Activated CD8-positive, alpha-beta memory T cell treated with anti-CD3 and anti-CD28 coated beads, Interleukin-2, amount 10 ng/mL, durations not matched to agents 7 days and 5 days (primary cell): ENCODE results near the gene RPL28. TPM values are rescaled to one million over a fixed set of nuclear protein-coding genes. Genes with fewer than 3 reads are reported as not detected.
"Not testable (repeated sequence)": the region's sequence is repeated elsewhere in the genome, so short reads cannot be mapped to it uniquely, and the experiment has no call there.

ENCODE experiments used
- ATAC-seq: fragments of 150-1000 bp; cut with Tn5 transposase; one replicate; pipeline ENCODE4 v1.10.0; 2021; ENCODE audit warnings: moderate library complexity
- CTCF ChIA-PET: fragments of 350-600 bp; sonication (Branson Sonifier 250); formaldehyde crosslinking; loops from one replicate; lab custom pipeline; 2021; ENCODE audit warnings: antibody characterized with exemption; lab: Charles Lee
- DNase-seq: peaks from one replicate; pipeline ENCODE4 v3.0.0-alpha.2; 2020
- H3K27ac Mint-ChIP-seq: one replicate; pipeline ENCODE4 v1.8.0; 2021; ENCODE audit warnings: mild to moderate bottlenecking, mixed read lengths
- H3K27me3 Mint-ChIP-seq: one replicate; pipeline ENCODE4 v1.8.0; 2021; ENCODE audit warnings: mixed read lengths
- H3K36me3 Mint-ChIP-seq: one replicate; pipeline ENCODE4 v1.8.0; 2021; ENCODE audit warnings: mild to moderate bottlenecking, mixed read lengths
- H3K4me1 Mint-ChIP-seq: one replicate; pipeline ENCODE4 v1.8.0; 2021; ENCODE audit warnings: mixed read lengths
- H3K4me3 Mint-ChIP-seq: one replicate; pipeline ENCODE4 v1.8.0; 2021; ENCODE audit warnings: mild to moderate bottlenecking, moderate library complexity, mixed read lengths
- H3K9me3 Mint-ChIP-seq: one replicate; pipeline ENCODE4 v1.8.0; 2022; ENCODE audit warnings: low read depth, mixed read lengths
- total RNA-seq, 2 experiments: library from RNA; stranded (reverse); gene quantifications; one replicate each; pipeline ENCODE4 v1.2.3, GENCODE V29; 2021

The RPL28 gene
- total RNA-seq, 2 experiments from 2014 or later, result 2,244 to 2,759 TPM

- H3K27ac Mint-ChIP-seq, result no peak overlapping the region
- ATAC-seq, result no peak
- DNase-seq, result no peak
- peaks cover 17% of the 10 kb centered on the region for H3K27me3 Mint-ChIP-seq
- CTCF ChIA-PET, result interaction anchor here (0.7 to 3.8 kb wide), 11 partner anchors 12 to 452 kb away, joined by 3 to 25 read pairs (median 3); partner anchors contain the start of gene UBE2S
- no peaks in the 10 kb centered on the region for H3K9me3 Mint-ChIP-seq
- H3K36me3 Mint-ChIP-seq, result no peaks in the 10 kb centered on the region
- peaks cover 16% of the 10 kb centered on the region for H3K4me1 Mint-ChIP-seq
- H3K4me3 Mint-ChIP-seq, result no peak overlapping the region
Observed at GRCh38 chr19:55419103-55419502, 33.4 kb downstream of the RPL28 start.

- no peak overlapping the region for H3K4me3 Mint-ChIP-seq
- peaks cover 20% of the 10 kb centered on the region for H3K27me3 Mint-ChIP-seq
- peaks cover 16% of the 10 kb centered on the region for H3K4me1 Mint-ChIP-seq
- ATAC-seq (no peak), DNase-seq (no peak)
- CTCF ChIA-PET, result interaction anchor here (0.8 to 3.8 kb wide), 6 partner anchors 84 to 283 kb away, joined by 3 to 25 read pairs (median 4); no protein-coding TSS in a partner anchor
- H3K27ac Mint-ChIP-seq, result no peak overlapping the region
- H3K9me3 Mint-ChIP-seq, result no peaks in the 10 kb centered on the region
- no peaks in the 10 kb centered on the region for H3K36me3 Mint-ChIP-seq
Observed at GRCh38 chr19:55419624-55420236, 34.0 kb downstream of the RPL28 start.

- not testable (repeated sequence) for DNase-seq, H3K9me3 Mint-ChIP-seq, H3K36me3 Mint-ChIP-seq, H3K27ac Mint-ChIP-seq, H3K4me3 Mint-ChIP-seq
- CTCF ChIA-PET, result interaction anchor here (0.6 to 1.0 kb wide), 3 partner anchors 16 to 82 kb away, joined by 3 read pairs; no protein-coding TSS in a partner anchor
- ATAC-seq, result peak; percentile 66
- peaks cover 28% of the 10 kb centered on the region for H3K27me3 Mint-ChIP-seq
- peaks cover 16% of the 10 kb centered on the region for H3K4me1 Mint-ChIP-seq
Observed at GRCh38 chr19:55421281-55421680, 35.5 kb downstream of the RPL28 start.

- ATAC-seq, result no peak
- no peaks in the 10 kb centered on the region for H3K36me3 Mint-ChIP-seq
- no peak overlapping the region for H3K27ac Mint-ChIP-seq
- peaks cover 11% of the 10 kb centered on the region for H3K4me1 Mint-ChIP-seq
- H3K27me3 Mint-ChIP-seq, result peaks cover 31% of the 10 kb centered on the region
- no peak overlapping the region for H3K4me3 Mint-ChIP-seq
- CTCF ChIA-PET, result interaction anchor here (1.0 kb wide), 1 partner anchor 40 kb away, joined by 3 read pairs; the partner anchor contains the start of gene TMEM238
- H3K9me3 Mint-ChIP-seq, result no peaks in the 10 kb centered on the region
- no peak for DNase-seq
Observed at GRCh38 chr19:55423225-55424005, 37.7 kb downstream of the RPL28 start.

- CTCF ChIA-PET, result no interaction called here
- no peak overlapping the region for H3K27ac Mint-ChIP-seq
Observed at GRCh38 chr19:55424518-55424917, 38.8 kb downstream of the RPL28 start.

GRCh38 chr19:55426042-55426441 lies 40.3 kb downstream of the RPL28 start:
- Mint-ChIP-seq H3K4me1 (peaks cover 6% of the 10 kb centered on the region), H3K4me3 (no peak overlapping the region), H3K9me3 (no peaks in the 10 kb centered on the region), H3K36me3 (no peaks in the 10 kb centered on the region), H3K27ac (no peak overlapping the region), H3K27me3 (peaks cover 22% of the 10 kb centered on the region)
- DNase-seq, result no peak
- no peak for ATAC-seq
- CTCF ChIA-PET, result no interaction called here

More at GRCh38 chr19:55424518-55424917, 38.8 kb downstream of the RPL28 start:
- no peak for DNase-seq
- Mint-ChIP-seq H3K27me3 (peaks cover 31% of the 10 kb centered on the region), H3K9me3 (no peaks in the 10 kb centered on the region), H3K4me1 (peaks cover 11% of the 10 kb centered on the region), H3K4me3 (no peak overlapping the region), H3K36me3 (no peaks in the 10 kb centered on the region)
- no peak for ATAC-seq

GRCh38 chr19:55431183-55431582 lies 45.5 kb downstream of the RPL28 start:
- H3K4me3 Mint-ChIP-seq, result no peak overlapping the region
- CTCF ChIA-PET, result no interaction called here
- ATAC-seq, result no peak

GRCh38 chr19:55432241-55432959 lies 46.7 kb downstream of the RPL28 start:
- ATAC-seq, result no peak
- Mint-ChIP-seq H3K9me3 (no peaks in the 10 kb centered on the region), H3K27me3 (peaks cover 19% of the 10 kb centered on the region), H3K4me3 (no peak overlapping the region), H3K4me1 (no peaks in the 10 kb centered on the region), H3K36me3 (no peaks in the 10 kb centered on the region), H3K27ac (no peak overlapping the region)
- no peak for DNase-seq
- CTCF ChIA-PET, result no interaction called here

More at GRCh38 chr19:55431183-55431582, 45.5 kb downstream of the RPL28 start:
- no peak overlapping the region for H3K27ac Mint-ChIP-seq
- no peaks in the 10 kb centered on the region for H3K4me1 Mint-ChIP-seq
- H3K36me3 Mint-ChIP-seq, result no peaks in the 10 kb centered on the region
- peaks cover 12% of the 10 kb centered on the region for H3K27me3 Mint-ChIP-seq
- DNase-seq, result no peak
- H3K9me3 Mint-ChIP-seq, result no peaks in the 10 kb centered on the region

GRCh38 chr19:55433292-55433691 lies 47.6 kb downstream of the RPL28 start:
- DNase-seq (no peak), ATAC-seq (no peak)
- H3K36me3 Mint-ChIP-seq, result no peaks in the 10 kb centered on the region
- H3K27ac Mint-ChIP-seq, result no peak overlapping the region
- CTCF ChIA-PET, result no interaction called here
- no peaks in the 10 kb centered on the region for H3K4me1 Mint-ChIP-seq
- no peaks in the 10 kb centered on the region for H3K9me3 Mint-ChIP-seq
- no peak overlapping the region for H3K4me3 Mint-ChIP-seq
- H3K27me3 Mint-ChIP-seq, result peaks cover 18% of the 10 kb centered on the region

- no peak for ATAC-seq
- CTCF ChIA-PET, result no interaction called here
- Mint-ChIP-seq H3K4me1 (no peaks in the 10 kb centered on the region), H3K27ac (no peak overlapping the region), H3K27me3 (peaks cover 25% of the 10 kb centered on the region), H3K9me3 (no peaks in the 10 kb centered on the region), H3K36me3 (no peaks in the 10 kb centered on the region), H3K4me3 (no peak overlapping the region)
- DNase-seq, result no peak
Observed at GRCh38 chr19:55434356-55434919, 48.7 kb downstream of the RPL28 start.

GRCh38 chr19:55435020-55435419 lies 49.3 kb downstream of the RPL28 start:
- H3K4me3 Mint-ChIP-seq, result no peak overlapping the region
- CTCF ChIA-PET, result no interaction called here
- ATAC-seq (no peak), DNase-seq (no peak)
- peaks cover 30% of the 10 kb centered on the region for H3K27me3 Mint-ChIP-seq
- no peaks in the 10 kb centered on the region for H3K36me3 Mint-ChIP-seq
- H3K4me1 Mint-ChIP-seq, result no peaks in the 10 kb centered on the region
- no peaks in the 10 kb centered on the region for H3K9me3 Mint-ChIP-seq
- no peak overlapping the region for H3K27ac Mint-ChIP-seq

- Mint-ChIP-seq H3K27me3 (peaks cover 44% of the 10 kb centered on the region), H3K9me3 (no peaks in the 10 kb centered on the region), H3K4me1 (peaks cover 12% of the 10 kb centered on the region), H3K36me3 (no peaks in the 10 kb centered on the region), H3K4me3 (no peak overlapping the region), H3K27ac (no peak overlapping the region)
- CTCF ChIA-PET, result interaction anchor here (0.6 to 1.5 kb wide), 3 partner anchors 15 to 67 kb away, joined by 3 to 5 read pairs (median 3); no protein-coding TSS in a partner anchor
- ATAC-seq (no peak), DNase-seq (no peak)
Observed at GRCh38 chr19:55436847-55437246, 51.1 kb downstream of the RPL28 start.

GRCh38 chr19:55437410-55437809 lies 51.7 kb downstream of the RPL28 start:
- no peak overlapping the region for H3K4me3 Mint-ChIP-seq
- H3K9me3 Mint-ChIP-seq, result no peaks in the 10 kb centered on the region
- no peak overlapping the region for H3K27ac Mint-ChIP-seq
- peaks cover 13% of the 10 kb centered on the region for H3K4me1 Mint-ChIP-seq
- CTCF ChIA-PET, result interaction anchor here (0.6 to 1.5 kb wide), 3 partner anchors 14 to 66 kb away, joined by 3 to 5 read pairs (median 3); no protein-coding TSS in a partner anchor
- H3K27me3 Mint-ChIP-seq, result peaks cover 42% of the 10 kb centered on the region
- no peaks in the 10 kb centered on the region for H3K36me3 Mint-ChIP-seq
- DNase-seq, result no peak
- ATAC-seq, result peak; percentile 45
